Loucy (cell line): ENCODE results near the gene NKX2-8.

ENCODE experiments used
- H2AFZ ChIP-seq: fragments of 200-600 bp; sonication (generic); 2 replicates; pipeline ENCODE4 v1.6.0; 2016; ENCODE audit warnings: antibody characterized with exemption, mild to moderate bottlenecking, low read length, moderate library complexity
- H3F3A ChIP-seq: fragments of 200-600 bp; 2 replicates; pipeline ENCODE4 v1.6.0; 2016; ENCODE audit warnings: antibody characterized with exemption, low read depth, mild to moderate bottlenecking
- H3K27me3 ChIP-seq: fragments of 200-600 bp; sonication (generic); 2 replicates; pipeline ENCODE4 v1.6.1; 2014; ENCODE audit warnings: low read length, mild to moderate bottlenecking; ENCODE audit not compliant: insufficient read depth, poor library complexity, severe bottlenecking
- H3K36me3 ChIP-seq: fragments of 200-600 bp; sonication (generic); 2 replicates; pipeline ENCODE4 v1.6.1; 2016; ENCODE audit warnings: low read length; ENCODE audit not compliant: insufficient read depth
- H3K4me1 ChIP-seq: fragments of 200-600 bp; sonication (generic); 2 replicates; pipeline ENCODE4 v1.5.1; 2014; ENCODE audit warnings: low read length, mild to moderate bottlenecking; ENCODE audit not compliant: insufficient read depth, poor library complexity, severe bottlenecking
- H3K4me2 ChIP-seq: fragments of 200-600 bp; sonication (generic); 2 replicates; pipeline ENCODE4 v1.6.0; 2014; ENCODE audit warnings: antibody characterized with exemption, low read length, low read depth, mild to moderate bottlenecking; ENCODE audit not compliant: poor library complexity, severe bottlenecking
- H3K4me3 ChIP-seq: fragments of 200-600 bp; sonication (generic); 2 replicates; pipeline ENCODE4 v1.5.1; 2014; ENCODE audit warnings: low read length, mild to moderate bottlenecking, mixed read lengths; ENCODE audit not compliant: poor library complexity, severe bottlenecking
- H3K79me2 ChIP-seq: fragments of 200-600 bp; sonication (generic); 2 replicates; pipeline ENCODE4 v1.6.1; 2014; ENCODE audit warnings: low read length; ENCODE audit not compliant: insufficient read depth
- H3K9ac ChIP-seq: fragments of 200-600 bp; sonication (generic); 2 replicates; pipeline ENCODE4 v1.6.0; 2014; ENCODE audit warnings: mild to moderate bottlenecking, low read depth, low read length, moderate library complexity; ENCODE audit not compliant: poor library complexity, severe bottlenecking
- H3K9me2 ChIP-seq: fragments of 200-600 bp; sonication (generic); replicated peaks from 2 replicates; pipeline ENCODE4 v1.6.1; 2016; ENCODE audit warnings: low read depth, low read length, mixed read lengths
- H3K9me3 ChIP-seq: fragments of 200-600 bp; sonication (generic); 2 replicates; pipeline ENCODE4 v1.6.1; 2014; ENCODE audit warnings: mild to moderate bottlenecking, antibody characterized with exemption, low read length, low read depth; ENCODE audit not compliant: insufficient read depth
- H4K20me1 ChIP-seq: fragments of 200-600 bp; sonication (generic); 2 replicates; pipeline ENCODE4 v1.6.0; 2014; ENCODE audit warnings: antibody characterized with exemption, low read length, mild to moderate bottlenecking; ENCODE audit not compliant: insufficient read depth, poor library complexity, severe bottlenecking
- CTCF ChIP-seq: fragments of 200-600 bp; sonication (generic); conservative IDR thresholded peaks from 2 replicates; pipeline ENCODE4 v1.5.1; 2014; ENCODE audit warnings: mild to moderate bottlenecking, antibody characterized with exemption, low read length
- EZH2phosphoT487 ChIP-seq: fragments of 200-600 bp; IDR thresholded peaks from 2 replicates; pipeline ENCODE4 v1.6.1; 2018; ENCODE audit warnings: antibody characterized with exemption, mild to moderate bottlenecking, moderate library complexity, borderline replicate concordance

Gene NKX2-8

GRCh38 chr14:36579573-36580140, 2.8 kb downstream of the NKX2-8 start:
- TF ChIP-seq EZH2phosphoT487 (no peak), CTCF (no peak)
- Histone ChIP-seq H3K9ac (no peak overlapping the region), H3K4me1 (no peaks in the 10 kb centered on the region), H3K9me2 (no peaks in the 10 kb centered on the region), H3K27me3 (no peaks in the 10 kb centered on the region), H3K36me3 (no peaks in the 10 kb centered on the region), H3K79me2 (no peaks in the 10 kb centered on the region), H3K9me3 (no peaks in the 10 kb centered on the region), H3K4me2 (no peak overlapping the region), H2AFZ (no peak overlapping the region), H3K4me3 (no peak overlapping the region), H4K20me1 (no peaks in the 10 kb centered on the region), H3F3A (no peaks in the 10 kb centered on the region)

- no peaks in the 10 kb centered on the region for H3K27me3 ChIP-seq
- H3F3A ChIP-seq = no peaks in the 10 kb centered on the region
- H3K4me1 ChIP-seq = no peaks in the 10 kb centered on the region
- no peaks in the 10 kb centered on the region for H3K9me2 ChIP-seq
- no peak overlapping the region for H3K9ac ChIP-seq
- H3K79me2 ChIP-seq = no peaks in the 10 kb centered on the region
- H4K20me1 ChIP-seq = no peaks in the 10 kb centered on the region
- H3K4me3 ChIP-seq = no peak overlapping the region
- H2AFZ ChIP-seq = no peak overlapping the region
- TF ChIP-seq EZH2phosphoT487 (no peak), CTCF (no peak)
- H3K4me2 ChIP-seq = no peak overlapping the region
- no peaks in the 10 kb centered on the region for H3K36me3 ChIP-seq
- no peaks in the 10 kb centered on the region for H3K9me3 ChIP-seq
Observed at GRCh38 chr14:36579001-36579555, 3.3 kb downstream of the NKX2-8 start.

- Histone ChIP-seq H3K9me2 (no peaks in the 10 kb centered on the region), H3K79me2 (no peaks in the 10 kb centered on the region), H3F3A (no peaks in the 10 kb centered on the region), H3K4me1 (no peaks in the 10 kb centered on the region), H3K4me2 (no peak overlapping the region), H2AFZ (no peak overlapping the region), H4K20me1 (no peaks in the 10 kb centered on the region), H3K9ac (no peak overlapping the region), H3K9me3 (no peaks in the 10 kb centered on the region), H3K4me3 (no peak overlapping the region), H3K27me3 (no peaks in the 10 kb centered on the region), H3K36me3 (no peaks in the 10 kb centered on the region)
- TF ChIP-seq EZH2phosphoT487 (no peak), CTCF (no peak)
Observed at GRCh38 chr14:36570065-36570464, 12.3 kb downstream of the NKX2-8 start.
